ENCODE results near the gene MSMB. TPM values are rescaled to one million over a fixed set of nuclear protein-coding genes. Genes with fewer than 3 reads are reported as not detected.
"Not testable (repeated sequence)": the region's sequence is repeated elsewhere in the genome, so short reads cannot be mapped to it uniquely, and the experiment has no call there.

MSMB gene
- total RNA-seq, 1 experiment from 2014 or later: not detected

GRCh38 chr10:46014683-46015405, 31.2 kb downstream of the MSMB start:
- Histone ChIP-seq H3K9ac (ENCODE audit: low read length) (no peak overlapping the region), H3K4me3 (ENCODE audit: low read length) (no peak overlapping the region), H3K36me3 (ENCODE audit: insufficient read depth, low read length) (peaks cover 51% of the 10 kb centered on the region; the same call in 1 of the 2 replicates), H4K20me1 (ENCODE audit: insufficient read depth, low read depth, low read length) (peaks cover 8% of the 10 kb centered on the region), H3K79me2 (ENCODE audit: low read length) (peaks cover 61% of the 10 kb centered on the region), H3K27me3 (ENCODE audit: low read length) (no peaks in the 10 kb centered on the region), H3K9me3 (ENCODE audit: low read length) (no peaks in the 10 kb centered on the region), H3K27ac (ENCODE audit: low read length) (no peak overlapping the region), H3K4me2 (ENCODE audit: low read depth, low read length, poor library complexity, severe bottlenecking) (no peak overlapping the region), H3K4me1 (ENCODE audit: low read length) (peaks cover 14% of the 10 kb centered on the region), H2AFZ (ENCODE audit: low read length) (no peak overlapping the region), H3K9me2 (replicated peaks; ENCODE audit: insufficient read depth, low read length) (no peaks in the 10 kb centered on the region)
- no peak for DNase-seq

GRCh38 chr10:46014206-46014605, 31.9 kb downstream of the MSMB start:
- H3K4me2 ChIP-seq (ENCODE audit: low read depth, low read length, poor library complexity, severe bottlenecking): no peak overlapping the region
- no peak overlapping the region for H3K4me3 ChIP-seq (ENCODE audit: low read length)
- no peak overlapping the region for H3K27ac ChIP-seq (ENCODE audit: low read length)
- H3K27me3 ChIP-seq (ENCODE audit: low read length): no peaks in the 10 kb centered on the region
- DNase-seq: no peak
- peaks cover 55% of the 10 kb centered on the region for H3K79me2 ChIP-seq (ENCODE audit: low read length)
- H3K9me3 ChIP-seq (ENCODE audit: low read length): no peaks in the 10 kb centered on the region
- peaks cover 11% of the 10 kb centered on the region for H3K4me1 ChIP-seq (ENCODE audit: low read length)
- no peak overlapping the region for H2AFZ ChIP-seq (ENCODE audit: low read length)
- no peaks in the 10 kb centered on the region for H3K9me2 ChIP-seq (replicated peaks; ENCODE audit: insufficient read depth, low read length)
- H3K36me3 ChIP-seq (ENCODE audit: insufficient read depth, low read length): peaks cover 57% of the 10 kb centered on the region; the same call in 1 of the 2 replicates
- H4K20me1 ChIP-seq (ENCODE audit: insufficient read depth, low read depth, low read length): peaks cover 2% of the 10 kb centered on the region
- H3K9ac ChIP-seq (ENCODE audit: low read length): no peak overlapping the region

- Histone ChIP-seq H2AFZ (ENCODE audit: low read length) (no peak overlapping the region), H3K27me3 (ENCODE audit: low read length) (no peaks in the 10 kb centered on the region), H3K36me3 (ENCODE audit: insufficient read depth, low read length) (peaks cover 70% of the 10 kb centered on the region), H3K27ac (ENCODE audit: low read length) (no peak overlapping the region), H4K20me1 (ENCODE audit: insufficient read depth, low read depth, low read length) (no peaks in the 10 kb centered on the region), H3K9ac (ENCODE audit: low read length) (no peak overlapping the region), H3K9me3 (ENCODE audit: low read length) (no peaks in the 10 kb centered on the region), H3K79me2 (ENCODE audit: low read length) (peaks cover 47% of the 10 kb centered on the region), H3K4me3 (ENCODE audit: low read length) (no peak overlapping the region), H3K4me2 (ENCODE audit: low read depth, low read length, poor library complexity, severe bottlenecking) (no peak overlapping the region), H3K9me2 (replicated peaks; ENCODE audit: insufficient read depth, low read length) (no peaks in the 10 kb centered on the region), H3K4me1 (ENCODE audit: low read length) (peaks cover 3% of the 10 kb centered on the region; the same call in 1 of the 2 replicates)
- no peak for DNase-seq
These were observed 33.3 kb downstream of the MSMB start for GRCh38 chr10:46012746-46013145.

- Histone ChIP-seq H3K27ac (ENCODE audit: low read length) (no peak overlapping the region), H3K79me2 (ENCODE audit: low read length) (peaks cover 17% of the 10 kb centered on the region; the same call in 1 of the 2 replicates)
- DNase-seq: no peak
These were observed 39.9 kb downstream of the MSMB start for GRCh38 chr10:46006219-46006618.

GRCh38 chr10:46005383-46005782, 40.7 kb downstream of the MSMB start:
- peaks cover 77% of the 10 kb centered on the region for H3K36me3 ChIP-seq (ENCODE audit: insufficient read depth, low read length)
- no peak overlapping the region for H2AFZ ChIP-seq (ENCODE audit: low read length)
- no peaks in the 10 kb centered on the region for H3K27me3 ChIP-seq (ENCODE audit: low read length)
- 0 out of 2 replicates have a peak, but pooled peaks cover 10% of the 10 kb centered on the region for H4K20me1 ChIP-seq (ENCODE audit: insufficient read depth, low read depth, low read length)
- peaks cover 3% of the 10 kb centered on the region; the same call in 1 of the 2 replicates for H3K4me1 ChIP-seq (ENCODE audit: low read length)
- no peak for DNase-seq
- no peak overlapping the region for H3K9ac ChIP-seq (ENCODE audit: low read length)
- H3K4me3 ChIP-seq (ENCODE audit: low read length): no peak overlapping the region
- no peak overlapping the region for H3K27ac ChIP-seq (ENCODE audit: low read length)
- no peaks in the 10 kb centered on the region for H3K9me3 ChIP-seq (ENCODE audit: low read length)
- H3K9me2 ChIP-seq (replicated peaks; ENCODE audit: insufficient read depth, low read length): no peaks in the 10 kb centered on the region
- no peak overlapping the region for H3K4me2 ChIP-seq (ENCODE audit: low read depth, low read length, poor library complexity, severe bottlenecking)
- H3K79me2 ChIP-seq (ENCODE audit: low read length): peaks cover 20% of the 10 kb centered on the region; the same call in 1 of the 2 replicates

More at GRCh38 chr10:46006219-46006618, 39.9 kb downstream of the MSMB start:
- Histone ChIP-seq H3K4me2 (ENCODE audit: low read depth, low read length, poor library complexity, severe bottlenecking) (no peak overlapping the region), H3K27me3 (ENCODE audit: low read length) (no peaks in the 10 kb centered on the region), H2AFZ (ENCODE audit: low read length) (no peak overlapping the region), H3K36me3 (ENCODE audit: insufficient read depth, low read length) (peaks cover 71% of the 10 kb centered on the region), H3K9ac (ENCODE audit: low read length) (no peak overlapping the region), H3K4me3 (ENCODE audit: low read length) (no peak overlapping the region), H3K4me1 (ENCODE audit: low read length) (peaks cover 3% of the 10 kb centered on the region; the same call in 1 of the 2 replicates), H3K9me3 (ENCODE audit: low read length) (no peaks in the 10 kb centered on the region), H4K20me1 (ENCODE audit: insufficient read depth, low read depth, low read length) (0 out of 2 replicates have a peak, but pooled peaks cover 7% of the 10 kb centered on the region), H3K9me2 (replicated peaks; ENCODE audit: insufficient read depth, low read length) (no peaks in the 10 kb centered on the region)

GRCh38 chr10:46004963-46005362, 41.1 kb downstream of the MSMB start:
- Histone ChIP-seq H4K20me1 (ENCODE audit: insufficient read depth, low read depth, low read length) (0 out of 2 replicates have a peak, but pooled peaks cover 10% of the 10 kb centered on the region), H3K27ac (ENCODE audit: low read length) (no peak overlapping the region), H3K27me3 (ENCODE audit: low read length) (no peaks in the 10 kb centered on the region), H3K4me1 (ENCODE audit: low read length) (peaks cover 3% of the 10 kb centered on the region; the same call in 1 of the 2 replicates), H3K9ac (ENCODE audit: low read length) (no peak overlapping the region), H3K4me2 (ENCODE audit: low read depth, low read length, poor library complexity, severe bottlenecking) (no peak overlapping the region), H3K79me2 (ENCODE audit: low read length) (peaks cover 20% of the 10 kb centered on the region; the same call in 1 of the 2 replicates), H3K4me3 (ENCODE audit: low read length) (no peak overlapping the region), H3K36me3 (ENCODE audit: insufficient read depth, low read length) (peaks cover 73% of the 10 kb centered on the region), H2AFZ (ENCODE audit: low read length) (no peak overlapping the region), H3K9me3 (ENCODE audit: low read length) (no peaks in the 10 kb centered on the region), H3K9me2 (replicated peaks; ENCODE audit: insufficient read depth, low read length) (no peaks in the 10 kb centered on the region)
- DNase-seq: no peak

- Histone ChIP-seq H3K9ac (ENCODE audit: low read length) (no peak overlapping the region), H3K27ac (ENCODE audit: low read length) (no peak overlapping the region), H4K20me1 (ENCODE audit: insufficient read depth, low read depth, low read length) (0 out of 2 replicates have a peak, but pooled peaks cover 10% of the 10 kb centered on the region), H3K79me2 (ENCODE audit: low read length) (peaks cover 21% of the 10 kb centered on the region), H3K36me3 (ENCODE audit: insufficient read depth, low read length) (peaks cover 70% of the 10 kb centered on the region), H3K4me2 (ENCODE audit: low read depth, low read length, poor library complexity, severe bottlenecking) (no peak overlapping the region), H3K4me3 (ENCODE audit: low read length) (no peak overlapping the region), H3K27me3 (ENCODE audit: low read length) (no peaks in the 10 kb centered on the region), H2AFZ (ENCODE audit: low read length) (no peak overlapping the region), H3K4me1 (ENCODE audit: low read length) (no peaks in the 10 kb centered on the region), H3K9me2 (replicated peaks; ENCODE audit: insufficient read depth, low read length) (no peaks in the 10 kb centered on the region), H3K9me3 (ENCODE audit: low read length) (no peaks in the 10 kb centered on the region)
- DNase-seq: no peak
These were observed 43.0 kb downstream of the MSMB start for GRCh38 chr10:46002916-46003693.

- H3K27ac ChIP-seq (ENCODE audit: low read length); H2AFZ ChIP-seq (ENCODE audit: low read length); H3K9me2 ChIP-seq (replicated peaks; ENCODE audit: insufficient read depth, low read length); DNase-seq; H3K4me3 ChIP-seq (ENCODE audit: low read length); H3K9me3 ChIP-seq (ENCODE audit: low read length); H3K4me2 ChIP-seq (ENCODE audit: low read depth, low read length, poor library complexity, severe bottlenecking); H3K4me1 ChIP-seq (ENCODE audit: low read length); H3K9ac ChIP-seq (ENCODE audit: low read length); H3K27me3 ChIP-seq (ENCODE audit: low read length): not testable (repeated sequence)
- H3K79me2 ChIP-seq (ENCODE audit: low read length): peaks cover 26% of the 10 kb centered on the region
- H4K20me1 ChIP-seq (ENCODE audit: insufficient read depth, low read depth, low read length): 0 out of 2 replicates have a peak, but pooled peaks cover 10% of the 10 kb centered on the region
- peaks cover 67% of the 10 kb centered on the region for H3K36me3 ChIP-seq (ENCODE audit: insufficient read depth, low read length)
These were observed 43.8 kb downstream of the MSMB start for GRCh38 chr10:46002189-46002687.

Data from Karpas-422 (cell line).